Heart left ventricle (tissue), 16 donors: ENCODE results near the gene FAM76A. TPM values are rescaled to one million over a fixed set of nuclear protein-coding genes. Genes with fewer than 3 reads are reported as not detected.

Experiments
- ATAC-seq, 4 donors: fragments of 200-7000 bp; cut with Tn5 transposase; one replicate each; pipeline ENCODE4 v1.9.1; 2020 to 2022; ENCODE audit warnings: moderate library complexity in 4 of 4, mild to moderate bottlenecking in 3 of 4, moderate number of reproducible peaks in 1 of 4
- DNase-seq, 5 donors: peaks; one replicate each; pipeline ENCODE4 v3.0.0-alpha.2; 2020
- H3K27ac ChIP-seq, 12 donors: fragments of 200-600 bp; sonication (generic) in 4 of 12; one replicate each; pipeline versions ENCODE4 v1.5.0 to v1.8.0; 2016 to 2022; ENCODE audit warnings: mild to moderate bottlenecking in 2 of 12
- H3K27me3 ChIP-seq, 9 donors: fragments of 200-600 bp; sonication (generic) in 2 of 9; one replicate each; pipeline versions ENCODE4 v1.5.1 to v1.8.0; 2016 to 2022; ENCODE audit warnings: mild to moderate bottlenecking in 3 of 9
- H3K36me3 ChIP-seq, 9 donors: fragments of 200-600 bp; sonication (generic) in 2 of 9; one replicate each; pipeline versions ENCODE4 v1.5.0 to v1.8.0; 2018 to 2022; ENCODE audit warnings: mild to moderate bottlenecking in 2 of 9
- H3K4me1 ChIP-seq, 12 donors: fragments of 200-600 bp; sonication (generic) in 4 of 12; one replicate each; pipeline versions ENCODE4 v1.5.0 to v1.8.0; 2016 to 2022; ENCODE audit warnings: mild to moderate bottlenecking in 3 of 12
- H3K4me3 ChIP-seq, 12 donors: fragments of 200-600 bp; sonication (generic) in 4 of 12; one replicate each; pipeline versions ENCODE4 v1.5.0 to v1.8.0; 2017 to 2022; ENCODE audit warnings: mild to moderate bottlenecking in 9 of 12, moderate library complexity in 4 of 12
- H3K9me3 ChIP-seq, 12 donors: fragments of 200-600 bp; sonication (generic) in 4 of 12; one replicate each; pipeline versions ENCODE4 v1.5.0 to v1.8.0; 2016 to 2022; ENCODE audit warnings: mild to moderate bottlenecking in 1 of 12
- CTCF ChIP-seq, 12 donors: fragments of 200-600 bp; sonication (generic) in 4 of 12; IDR thresholded peaks; one replicate each; pipeline versions ENCODE4 v1.5.0 to v1.8.0; 2018 to 2022; ENCODE audit warnings: antibody characterized with exemption in 12 of 12, mild to moderate bottlenecking in 5 of 12
- POLR2A ChIP-seq, 2 donors: fragments of 450-650 bp; IDR thresholded peaks; one replicate each; pipeline ENCODE4 v1.6.1; 2017; ENCODE audit warnings: antibody characterized with exemption in 2 of 2, mild to moderate bottlenecking in 2 of 2, moderate library complexity in 2 of 2
- WGBS, 4 donors: extraction: QIAGEN DNeasy Blood & Tissue Kit in 2 of 4; methylation state at CpG; one replicate each; pipeline versions ENCODE4 v1.1.5 to v1.1.7; 2013 to 2018; 5-methylcytosine and 5-hydroxymethylcytosine counted together
- intact Hi-C, 10 donors: fragments of 100-400 bp; cut with DNase I; formaldehyde crosslinking; loops; one replicate each; pipeline versions ENCODE4 v1.11.1 to v1.14.2; 2022
- polyA plus RNA-seq, 2 donors: library from polyadenylated mRNA; stranded (reverse); fragments of 200-250 nt; gene quantifications; one replicate each; pipeline ENCODE4 v1.2.3, GENCODE V29; 2013
- total RNA-seq, 9 donors: library from RNA; depleted of rRNA in 2 of 9; stranded (reverse); fragments of >200 nt in 2 of 9; fragmentation: NEBNext Ultra II Directional in 3 of 9; extraction: Animal tissue kit (Norgen Biotek cat#: 25700) in 3 of 9; gene quantifications; one replicate each; pipeline versions ENCODE4 v1.1.0 to v1.2.4, GENCODE V29; 2016 to 2023
- donor health status: ischemic (EF 13 %, LVEDD 7.1; RV severe dilation, severe dysfunction).
- donor health status: healthy with polysubstance abuse.
- donor health status: DM: no; HTN: yes; CAD: no.
- donor health status: DM: no; HTN: no; CAD: no.
- donor health status: ischemic (EF 25% LVEDD 6.9; RV normal size, moderate dysfunction).
- donor health status: ischemic (EF 25% LVEDD 5.7; RV mildly dilated, moderate dysfunction).
- donor health status: healthy.
- donor health status: DM: yes; HTN: yes; CAD: no.
- donor health status: ischemic (EF 35%, LVEDD 5.7; RV mildly dilated, moderate dysfunction).
- donor health status: nonischemic (EF 11% LVEDD 7.7; RV severe dilation, severe dysfunction).
- donor health status: DM: yes; HTN: yes; CAD: no.
- donor health status: PGD.
- donor health status: ischemic (EF 29% LVEDD 5.4; RV normal size, mild dysfunction).
- donor health status: nonischemic (EF 23%, LVEDD 6.1; RV moderate dilation, normal function).

FAM76A gene
- total and polyA plus RNA-seq, 11 donors = 3.7 to 24.0 (median 13.1) TPM

GRCh38 chr1:27744556-27744955 is 18.8 kb downstream of the FAM76A start:
- no peak overlapping the region for H3K27ac ChIP-seq
- 88 to 93% (median 90%) methylated on average over 5 of the region's 5 CpGs for WGBS, 4 donors
- no peaks in the 10 kb centered on the region for H3K27me3 ChIP-seq
- intact Hi-C loops = no loop called here
- no peak overlapping the region for H3K4me3 ChIP-seq
- no peaks in the 10 kb centered on the region for H3K9me3 ChIP-seq
- TF ChIP-seq CTCF (IDR thresholded peaks at IDR 0.05) = no peak
- no peak for TF ChIP-seq POLR2A (IDR thresholded peaks at IDR 0.05)
- DNase-seq (no peak), ATAC-seq (no peak)
- H3K36me3 ChIP-seq = peaks cover 0 to 90% (median 77%) of the 10 kb centered on the region in 9 donors
- H3K4me1 ChIP-seq = no peaks in the 10 kb centered on the region

- peaks cover 0 to 90% (median 77%) of the 10 kb centered on the region in 9 donors for H3K36me3 ChIP-seq
- intact Hi-C loops = no loop called here
- no peak overlapping the region for H3K27ac ChIP-seq
- H3K4me3 ChIP-seq = no peak overlapping the region
- no peaks in the 10 kb centered on the region for H3K4me1 ChIP-seq
- WGBS, 4 donors = 90 to 94% (median 93%) methylated on average over 4 of the region's 4 CpGs
- no peaks in the 10 kb centered on the region for H3K27me3 ChIP-seq
- H3K9me3 ChIP-seq = no peaks in the 10 kb centered on the region
- ATAC-seq (no peak), DNase-seq (no peak)
- no peak for TF ChIP-seq POLR2A (IDR thresholded peaks at IDR 0.05)
- TF ChIP-seq CTCF (IDR thresholded peaks at IDR 0.05) = no peak
These were observed 19.7 kb downstream of the FAM76A start for GRCh38 chr1:27745466-27745865.

GRCh38 chr1:27752360-27752759 is 26.6 kb downstream of the FAM76A start:
- Histone ChIP-seq H3K36me3 (peaks cover 0 to 93% (median 73%) of the 10 kb centered on the region in 9 donors), H3K4me3 (no peak overlapping the region), H3K4me1 (peaks cover 0 to 5% (median 0%) of the 10 kb centered on the region in 12 donors), H3K9me3 (no peaks in the 10 kb centered on the region), H3K27ac (no peak overlapping the region), H3K27me3 (no peaks in the 10 kb centered on the region)
- no peak for ATAC-seq
- DNase-seq = no peak
- intact Hi-C loops = no loop called here
- WGBS, 4 donors = 79 to 91% (median 83%) methylated on average over 3 of the region's 3 CpGs
- TF ChIP-seq CTCF (IDR thresholded peaks at IDR 0.05) = no peak
- TF ChIP-seq POLR2A (IDR thresholded peaks at IDR 0.05) = no peak

- H3K9me3 ChIP-seq = no peaks in the 10 kb centered on the region
- 87 to 94% (median 90%) methylated on average over 1 of the region's 1 CpG for WGBS, 4 donors
- H3K36me3 ChIP-seq = peaks cover 0 to 98% (median 75%) of the 10 kb centered on the region in 9 donors
- H3K27me3 ChIP-seq = no peaks in the 10 kb centered on the region
- TF ChIP-seq CTCF (IDR thresholded peaks at IDR 0.05) = no peak
- TF ChIP-seq POLR2A (IDR thresholded peaks at IDR 0.05) = no peak
- DNase-seq = no peak
- H3K4me3 ChIP-seq = no peak overlapping the region
- intact Hi-C loops = no loop called here
- no peak for ATAC-seq
- peaks cover 0 to 5% (median 0%) of the 10 kb centered on the region in 12 donors for H3K4me1 ChIP-seq
- no peak overlapping the region for H3K27ac ChIP-seq
These were observed 29.5 kb downstream of the FAM76A start for GRCh38 chr1:27755286-27755685.
